COLO668 (cell line): ENCODE results near the gene WLS.

ENCODE experiments used
- DNase-seq: peaks from one replicate; lab custom pipeline; 2025; ENCODE audit not compliant: unreplicated experiment; lab: John Stamatoyannopoulos, UW

WLS gene

GRCh38 chr1:68229650-68230483, 2.5 kb downstream of the WLS start:
- DNase-seq, result no peak

- no peak for DNase-seq
Observed at GRCh38 chr1:68228851-68229250, 3.5 kb downstream of the WLS start.

- DNase-seq, result no peak
Observed at GRCh38 chr1:68227598-68227997, 4.7 kb downstream of the WLS start.

DNA sequence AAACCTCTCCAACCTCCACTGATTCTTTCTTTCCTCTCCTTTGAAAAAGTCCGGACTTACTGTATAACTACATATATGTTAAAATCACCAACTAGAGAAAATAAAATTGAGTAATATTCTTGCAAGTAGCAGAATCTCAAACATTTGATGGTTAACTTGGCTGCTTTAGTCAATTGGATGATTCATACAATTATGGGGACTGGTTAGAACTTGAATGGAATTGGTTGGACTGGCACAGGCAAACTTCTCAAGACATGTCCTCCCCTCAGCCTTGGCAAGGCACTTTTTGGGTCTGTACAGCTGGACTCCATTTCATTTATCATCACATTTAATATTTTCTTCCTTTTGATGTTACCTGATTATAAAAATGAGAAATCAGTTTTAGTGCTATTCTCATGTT, 6.5 kb downstream of the WLS start:
- no peak for DNase-seq

DNA sequence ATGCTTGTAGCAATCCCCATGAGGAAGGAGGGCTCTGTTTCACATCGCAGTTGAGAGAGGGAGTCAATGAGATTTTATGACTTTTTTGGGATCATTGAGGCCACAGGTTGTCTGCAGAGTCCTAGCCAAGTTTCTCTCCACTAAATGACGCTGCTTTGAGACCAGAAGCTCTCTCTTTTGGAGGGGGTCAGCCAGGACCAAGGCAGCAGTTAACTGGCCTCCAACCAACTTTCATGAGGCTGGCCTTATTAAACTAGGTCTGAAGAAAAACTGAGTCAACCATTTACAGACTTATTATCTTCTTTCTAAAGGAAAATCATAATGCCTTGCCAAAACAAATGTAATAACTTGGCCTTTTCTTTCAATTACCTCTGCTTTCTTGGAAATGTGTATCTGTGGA, 8.6 kb downstream of the WLS start:
- no peak for DNase-seq

DNA sequence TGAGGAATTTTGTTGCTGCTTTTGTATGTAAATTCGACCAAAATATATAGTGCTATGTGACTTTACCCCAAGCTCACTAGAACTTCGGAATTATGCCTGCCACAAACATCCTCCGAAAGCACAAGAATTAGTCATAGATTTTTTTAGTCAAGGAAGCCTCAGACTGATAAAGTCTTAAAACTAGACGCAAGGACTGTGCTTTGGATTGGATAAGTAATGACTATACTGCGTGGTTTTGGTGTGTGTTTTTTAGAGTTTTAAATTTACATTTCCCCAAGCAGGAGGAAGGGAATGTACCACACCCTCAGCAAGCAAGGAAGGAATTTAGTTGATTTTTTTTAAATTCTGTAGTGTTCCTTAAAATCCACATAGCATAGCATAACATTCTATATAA, 10.3 kb downstream of the WLS start:
- no peak for DNase-seq

DNA sequence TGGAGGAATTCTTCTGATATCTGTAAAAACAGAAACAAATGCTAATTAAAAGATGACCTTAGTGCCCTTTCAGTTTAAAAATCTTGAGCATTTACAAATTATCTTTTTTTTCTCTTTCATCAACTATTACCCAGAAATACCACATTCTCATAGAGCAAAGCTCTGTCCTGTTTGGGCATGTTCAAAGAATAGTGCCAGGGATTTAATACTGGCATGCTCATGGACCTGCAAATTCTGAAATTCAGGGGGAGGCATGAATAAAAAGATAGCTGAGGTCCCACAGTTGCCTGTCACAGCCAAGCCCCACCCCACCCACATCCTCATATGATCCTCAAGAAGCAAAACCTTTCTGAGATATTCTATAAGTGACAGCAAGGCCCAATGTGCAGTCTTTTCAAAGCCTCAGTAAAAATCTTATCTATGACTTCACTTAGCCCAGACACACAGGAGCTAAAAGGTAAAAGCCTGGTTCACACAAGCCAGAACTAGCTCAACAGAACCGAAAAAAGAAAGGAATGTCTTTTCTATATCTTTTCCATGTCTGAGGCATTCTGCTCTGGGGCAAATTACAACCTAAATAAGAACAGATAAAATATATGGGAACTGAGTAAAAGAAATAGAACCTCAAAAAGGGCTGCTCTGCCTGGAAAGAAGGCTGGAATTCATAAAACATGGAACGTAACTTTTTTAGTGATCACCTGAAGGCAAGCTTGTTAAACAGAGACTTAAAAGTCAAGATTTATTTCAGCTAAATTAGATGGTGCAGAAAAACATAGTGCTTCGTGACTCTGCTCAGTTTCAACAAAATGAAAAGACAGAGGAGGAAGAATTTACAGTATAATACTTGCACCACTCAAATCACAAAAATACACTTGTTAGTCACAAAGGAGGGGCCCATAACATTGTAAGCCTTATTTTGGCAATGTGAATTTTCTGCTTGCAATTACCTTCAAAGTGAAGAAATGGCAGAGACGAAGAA, 11.0 kb downstream of the WLS start:
- no peak for DNase-seq

- DNase-seq, result no peak
Observed at GRCh38 chr1:68220420-68220819, 11.9 kb downstream of the WLS start.

GRCh38 chr1:68218490-68218889, 13.8 kb downstream of the WLS start:
- no peak for DNase-seq

DNA sequence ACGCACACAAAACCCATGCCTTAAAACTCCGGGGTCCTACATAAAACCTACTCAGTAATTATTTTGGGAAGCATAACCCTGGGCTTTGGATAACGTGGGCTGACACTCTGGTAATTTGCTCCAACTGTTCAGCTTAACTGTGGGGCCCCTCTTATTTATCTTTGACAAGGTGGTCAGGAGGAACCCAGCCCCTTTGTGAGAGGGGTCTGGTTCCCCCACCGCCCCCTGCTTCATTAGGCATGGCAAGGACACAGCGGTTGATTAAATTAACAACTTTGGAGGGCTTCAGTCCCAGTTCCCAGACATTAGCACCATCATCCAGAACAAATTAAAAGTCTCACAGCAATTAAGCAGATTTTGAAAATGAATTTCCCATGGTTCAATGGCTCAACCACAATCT, 14.7 kb downstream of the WLS start:
- DNase-seq, result no peak

DNA sequence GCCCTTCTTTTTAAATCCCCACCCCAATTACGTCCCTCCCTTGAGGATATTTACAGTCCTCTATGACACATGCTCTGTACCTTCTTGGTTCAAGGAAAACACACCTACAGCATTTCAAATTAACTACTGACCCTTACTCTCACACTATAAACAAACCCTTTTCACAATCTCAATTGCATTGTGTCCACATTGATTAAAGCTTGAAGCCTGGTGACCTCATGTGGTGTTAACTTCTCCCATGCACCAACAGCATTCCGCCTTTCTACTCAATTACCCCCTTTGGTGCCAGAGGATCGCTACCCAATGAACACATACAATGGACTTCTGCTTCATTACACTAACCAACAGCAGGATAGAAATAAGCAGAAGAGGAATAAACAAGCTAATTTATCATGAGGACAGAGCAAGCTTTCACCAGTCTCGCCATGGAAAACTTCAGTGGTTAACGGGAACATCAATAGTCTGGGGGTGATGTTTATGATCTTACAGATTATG, 15.2 kb downstream of the WLS start:
- no peak for DNase-seq

DNA sequence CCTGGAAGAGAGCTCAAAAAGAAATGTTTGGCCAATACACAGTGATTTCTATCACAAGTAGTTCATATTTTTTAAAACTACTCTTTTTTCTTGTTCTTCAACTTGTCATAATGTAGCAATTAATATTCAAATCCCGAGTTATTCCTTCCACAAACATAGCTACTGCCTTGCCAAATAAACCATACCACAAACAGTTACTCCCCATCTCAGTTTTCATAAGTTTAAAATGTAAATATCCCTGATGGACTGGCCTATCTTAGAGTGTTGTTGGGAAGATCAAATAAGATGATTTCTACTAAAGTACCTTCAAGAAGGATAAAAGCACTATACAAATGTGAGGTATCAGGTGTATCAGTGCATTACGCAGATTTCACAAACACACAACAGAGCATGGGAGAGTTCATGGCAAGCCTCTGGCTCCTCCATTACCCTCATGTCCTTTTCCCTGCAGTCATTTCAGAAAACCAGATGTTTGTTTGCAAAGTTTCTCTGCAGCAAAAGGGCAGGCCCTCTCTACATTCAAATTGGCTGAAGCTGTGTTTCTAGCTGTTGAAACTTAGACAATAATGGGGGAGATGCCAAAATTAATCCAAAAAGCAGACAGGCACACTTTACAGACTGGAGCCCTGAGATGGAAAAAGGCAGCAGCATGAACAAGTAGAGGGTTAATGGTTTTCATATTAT, 16.1 kb downstream of the WLS start:
- no peak for DNase-seq

GRCh38 chr1:68213843-68214242, 18.5 kb downstream of the WLS start:
- DNase-seq, result peak; percentile 50

DNA sequence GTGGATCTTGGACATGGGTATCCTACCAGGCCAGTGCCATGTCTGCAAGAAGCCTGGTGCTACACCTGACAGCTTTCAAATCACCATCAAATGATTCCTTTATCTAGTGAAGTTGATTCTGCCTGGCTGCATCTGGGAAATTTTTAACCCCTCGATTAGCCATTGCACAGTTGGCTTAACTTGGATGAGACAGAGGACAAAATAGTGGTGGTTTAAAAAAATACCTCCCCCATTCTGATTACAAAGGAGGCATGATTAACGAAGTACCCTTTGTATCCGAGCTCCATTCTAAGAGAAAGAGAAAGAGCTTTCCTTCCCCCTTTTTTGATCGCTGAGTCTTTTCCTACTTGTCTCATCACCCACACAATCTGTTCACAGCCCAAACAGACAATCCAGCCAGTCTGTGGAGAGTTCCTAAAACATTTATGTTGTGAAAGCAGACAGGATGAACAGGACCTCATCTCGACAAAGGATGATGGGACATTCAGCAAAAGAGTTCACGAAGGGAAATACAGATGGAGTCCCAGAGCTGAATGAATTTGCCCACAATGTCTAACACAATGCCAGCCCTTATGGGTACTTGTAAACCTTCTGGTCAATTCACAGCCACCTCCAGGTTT, 20.5 kb downstream of the WLS start:
- no peak for DNase-seq

DNA sequence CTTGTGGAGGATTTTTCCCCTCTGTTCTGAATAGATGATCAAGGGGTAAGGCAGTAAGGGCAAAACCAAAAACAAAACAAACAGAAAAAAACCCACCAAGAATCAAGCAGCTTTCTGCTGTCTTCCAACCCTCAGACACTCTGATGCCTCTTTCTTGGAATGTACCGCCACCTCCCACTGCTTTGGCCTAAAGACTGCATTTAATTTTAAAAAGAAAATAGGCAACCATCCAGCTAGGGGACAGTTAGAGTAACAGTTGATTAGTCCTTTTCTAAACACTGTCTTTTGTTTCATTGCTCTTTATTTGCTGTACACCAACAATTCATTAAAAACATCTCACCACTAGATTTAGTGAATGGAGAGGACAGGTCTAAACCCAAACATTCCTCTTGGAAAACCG, 21.5 kb downstream of the WLS start:
- DNase-seq, result no peak

DNA sequence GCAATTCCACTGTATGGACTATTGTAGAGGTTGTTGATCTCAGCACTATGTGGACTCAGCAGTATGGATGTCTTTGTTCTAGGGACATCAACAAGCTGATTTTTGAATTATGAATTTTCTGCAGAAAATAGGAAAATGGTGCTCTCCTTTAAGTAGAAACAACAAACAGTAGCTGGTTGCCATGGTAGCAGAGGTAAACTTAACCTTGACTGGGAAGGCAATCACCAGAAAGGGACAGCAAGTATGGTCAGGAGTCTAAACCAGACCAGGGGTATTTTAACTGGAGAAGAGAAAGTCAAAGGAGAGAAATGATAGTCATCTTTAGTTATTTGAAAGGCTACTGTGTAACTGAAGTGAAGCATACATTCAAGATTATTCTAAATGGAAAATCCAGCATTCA, 22.3 kb downstream of the WLS start:
- DNase-seq, result no peak

GRCh38 chr1:68206848-68207689, 25.3 kb downstream of the WLS start:
- DNase-seq, result no peak

- no peak for DNase-seq
Observed at GRCh38 chr1:68205794-68206358, 26.4 kb downstream of the WLS start.

- no peak for DNase-seq
Observed at GRCh38 chr1:68204977-68205630, 27.2 kb downstream of the WLS start.
